Measurements from ENCODE around the gene ELOVL2.
"Not testable (repeated sequence)": the region's sequence is repeated elsewhere in the genome, so short reads cannot be mapped to it uniquely, and the experiment has no call there.

ELOVL2 gene

GRCh38 chr6:11017090-11017489 lies 27.0 kb downstream of the ELOVL2 start:
- DNase-seq = no peak

- no peak for DNase-seq
Measured at GRCh38 chr6:11016452-11016851, 27.7 kb downstream of the ELOVL2 start.

GRCh38 chr6:11015102-11015501 lies 29.0 kb downstream of the ELOVL2 start:
- no peak for DNase-seq

GRCh38 chr6:11013721-11014070 lies 30.4 kb downstream of the ELOVL2 start:
- DNase-seq = no peak

- DNase-seq = no peak
Measured at GRCh38 chr6:11012976-11013720, 31.0 kb downstream of the ELOVL2 start.

GRCh38 chr6:11012295-11012754 lies 31.8 kb downstream of the ELOVL2 start:
- no peak for DNase-seq

GRCh38 chr6:11011787-11012234 lies 32.3 kb downstream of the ELOVL2 start:
- DNase-seq = no peak

GRCh38 chr6:11009353-11009752 lies 34.8 kb downstream of the ELOVL2 start:
- DNase-seq = no peak

- no peak for DNase-seq
Measured at GRCh38 chr6:11008821-11009220, 35.3 kb downstream of the ELOVL2 start.

GRCh38 chr6:11007715-11008608 lies 36.1 kb downstream of the ELOVL2 start:
- DNase-seq = no peak

- DNase-seq = no peak
Measured at GRCh38 chr6:11006061-11006460, 38.0 kb downstream of the ELOVL2 start.

- not testable (repeated sequence) for DNase-seq
Measured at GRCh38 chr6:11003297-11003696, 40.8 kb downstream of the ELOVL2 start.

GRCh38 chr6:11002176-11002575 lies 41.9 kb downstream of the ELOVL2 start:
- DNase-seq = no peak

- DNase-seq = no peak
Measured at GRCh38 chr6:10999994-11000393, 44.1 kb downstream of the ELOVL2 start.

GRCh38 chr6:10995114-10995707 lies 48.9 kb downstream of the ELOVL2 start:
- no peak for DNase-seq

- no peak for DNase-seq
Measured at GRCh38 chr6:10993896-10994295, 50.2 kb downstream of the ELOVL2 start.

- DNase-seq = no peak
Measured at GRCh38 chr6:10991115-10991514, 53.0 kb downstream of the ELOVL2 start.

- no peak for DNase-seq
Measured at GRCh38 chr6:10989587-10989986, 54.5 kb downstream of the ELOVL2 start.

- not testable (repeated sequence) for DNase-seq
Measured at GRCh38 chr6:10984959-10985358, 59.1 kb downstream of the ELOVL2 start.

- no peak for DNase-seq
Measured at GRCh38 chr6:10981409-10981808, 62.7 kb downstream of the ELOVL2 start.

GRCh38 chr6:10979603-10980002 lies 64.5 kb downstream of the ELOVL2 start:
- DNase-seq = no peak

GRCh38 chr6:10977231-10977968 lies 66.7 kb downstream of the ELOVL2 start:
- no peak for DNase-seq

GRCh38 chr6:10976571-10976970 lies 67.5 kb downstream of the ELOVL2 start:
- no peak for DNase-seq
